GM08714 (cell line): ENCODE data around the gene HMOX2.

ENCODE experiments used
- H3K4me3 ChIP-seq: fragments of 200-500 bp; sonication (Bioruptor generic); 2 replicates; pipeline ENCODE4 v1.5.1; 2014; ENCODE audit warnings: mild to moderate bottlenecking, low read length, inconsistent platforms
- ZNF274 ChIP-seq: IDR thresholded peaks from 2 replicates; pipeline ENCODE4 v1.6.1; 2012; ENCODE audit warnings: mild to moderate bottlenecking, low read depth, low read length

The HMOX2 gene

GRCh38 chr16:4536391-4537106 lies 60.4 kb downstream of the HMOX2 start:
- no peak for TF ChIP-seq ZNF274
- no peak overlapping the region for H3K4me3 ChIP-seq

GRCh38 chr16:4537376-4538343 lies 61.5 kb downstream of the HMOX2 start:
- TF ChIP-seq ZNF274 = no peak
- H3K4me3 ChIP-seq = peak overlapping the region; percentile 57; the same call in 1 of the 2 replicates

GRCh38 chr16:4538350-4539235 lies 62.4 kb downstream of the HMOX2 start, which contains the start of gene CDIP1:
CDIP1 (minus strand) TSS chr16:4538773; CDS start chr16:4514130, 24,643 bp downstream.
- H3K4me3 ChIP-seq = peak within 1 kb of the TSS; percentile 57; the same call in 1 of the 2 replicates
- no peak for TF ChIP-seq ZNF274

- no peak for TF ChIP-seq ZNF274
- H3K4me3 ChIP-seq = no peak overlapping the region
Measured at GRCh38 chr16:4539716-4540284, 63.6 kb downstream of the HMOX2 start.

- no peak overlapping the region for H3K4me3 ChIP-seq
- no peak for TF ChIP-seq ZNF274
Measured at GRCh38 chr16:4544473-4544872, 68.3 kb downstream of the HMOX2 start.

- no peak for TF ChIP-seq ZNF274
- H3K4me3 ChIP-seq = no peak overlapping the region
Measured at GRCh38 chr16:4548124-4548523, 71.9 kb downstream of the HMOX2 start.

- H3K4me3 ChIP-seq = no peak overlapping the region
- no peak for TF ChIP-seq ZNF274
Measured at GRCh38 chr16:4550591-4550990, 74.4 kb downstream of the HMOX2 start.

- no peak for TF ChIP-seq ZNF274
Measured at GRCh38 chr16:4552541-4552940, 76.3 kb downstream of the HMOX2 start.

GRCh38 chr16:4556112-4556511 lies 79.9 kb downstream of the HMOX2 start, which contains the start of gene C16orf96:
C16orf96 (plus strand) TSS chr16:4556340; CDS start chr16:4556490, 150 bp downstream.
- no peak within 1 kb of the TSS for H3K4me3 ChIP-seq
- no peak for TF ChIP-seq ZNF274

More at GRCh38 chr16:4552541-4552940, 76.3 kb downstream of the HMOX2 start:
- H3K4me3 ChIP-seq = no peak overlapping the region

GRCh38 chr16:4556580-4556979 lies 80.4 kb downstream of the HMOX2 start:
- no peak for TF ChIP-seq ZNF274

GRCh38 chr16:4557973-4558372 lies 81.8 kb downstream of the HMOX2 start:
- TF ChIP-seq ZNF274 = no peak
- H3K4me3 ChIP-seq = no peak overlapping the region

More at GRCh38 chr16:4556580-4556979, 80.4 kb downstream of the HMOX2 start:
- H3K4me3 ChIP-seq = no peak overlapping the region
